GM10248 (cell line): ENCODE results near the gene IL18BP.

Source experiments
- CTCF ChIA-PET: fragments of 300-600 bp; sonication (Branson Sonifier 250); formaldehyde crosslinking; extraction: SDS; loops from one replicate; lab custom pipeline; 2021; ENCODE audit warnings: antibody characterized with exemption; lab: Yijun Ruan, JAX
- POLR2A ChIA-PET: fragments of 350-650 bp; sonication (Branson Sonifier 250); formaldehyde crosslinking; extraction: SDS; loops from one replicate; lab custom pipeline; 2020; ENCODE audit warnings: antibody characterized with exemption; lab: Yijun Ruan, JAX
- DNase-seq: peaks from one replicate; pipeline ENCODE4 v3.0.0; 2012; ENCODE audit errors: extremely low spot score
- TF ChIP-seq, protein P1 (sequence below): IDR thresholded peaks from 2 replicates; pipeline ENCODE4 v1.5.1; 2012; ENCODE audit warnings: mild to moderate bottlenecking, low read depth; ENCODE audit errors: extremely low read depth, missing control alignments, control extremely low read depth

IL18BP gene

DNA sequence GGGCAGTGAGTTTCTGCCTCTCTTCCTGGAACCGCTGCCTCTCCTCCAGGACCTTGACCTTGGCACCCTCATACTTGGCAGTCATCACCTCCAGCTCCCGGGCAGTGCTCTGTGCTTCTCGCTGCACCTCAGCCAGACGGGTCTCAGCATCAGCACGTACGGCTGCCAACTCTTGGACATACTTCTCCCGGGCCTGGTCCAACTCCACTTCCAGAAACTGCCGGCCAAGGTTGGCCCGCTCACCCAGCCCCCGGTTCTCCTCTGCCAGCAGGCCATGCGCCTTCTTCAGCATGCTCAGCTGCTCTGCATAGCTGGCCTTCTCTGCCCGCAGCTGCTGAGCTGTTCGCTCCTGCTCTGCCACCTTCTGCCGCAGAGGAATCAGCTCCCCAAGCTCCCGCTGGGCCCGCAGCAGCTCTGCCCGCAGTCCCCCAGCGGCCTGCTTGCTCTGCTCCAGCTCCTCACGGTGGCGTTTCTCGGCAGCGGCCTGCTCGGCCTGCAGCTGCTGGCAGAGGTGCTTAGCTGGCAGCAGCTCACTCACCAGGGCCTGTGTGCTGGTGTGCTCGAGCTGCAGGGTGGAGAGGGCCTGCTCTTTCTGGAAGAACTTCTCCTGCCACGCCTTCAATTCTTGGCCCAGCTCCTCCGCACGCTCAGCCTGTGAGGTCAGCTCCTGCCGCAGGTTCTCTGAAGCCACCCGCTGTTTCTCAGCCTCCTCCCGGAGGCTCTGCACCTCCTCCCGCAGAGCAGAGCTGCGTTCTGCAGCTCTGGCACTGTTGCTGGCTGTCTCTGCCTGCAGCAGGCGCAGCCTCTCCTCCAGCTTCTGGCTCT is 14.4 kb downstream of the IL18BP start:
- TF ChIP-seq, protein P1, sequence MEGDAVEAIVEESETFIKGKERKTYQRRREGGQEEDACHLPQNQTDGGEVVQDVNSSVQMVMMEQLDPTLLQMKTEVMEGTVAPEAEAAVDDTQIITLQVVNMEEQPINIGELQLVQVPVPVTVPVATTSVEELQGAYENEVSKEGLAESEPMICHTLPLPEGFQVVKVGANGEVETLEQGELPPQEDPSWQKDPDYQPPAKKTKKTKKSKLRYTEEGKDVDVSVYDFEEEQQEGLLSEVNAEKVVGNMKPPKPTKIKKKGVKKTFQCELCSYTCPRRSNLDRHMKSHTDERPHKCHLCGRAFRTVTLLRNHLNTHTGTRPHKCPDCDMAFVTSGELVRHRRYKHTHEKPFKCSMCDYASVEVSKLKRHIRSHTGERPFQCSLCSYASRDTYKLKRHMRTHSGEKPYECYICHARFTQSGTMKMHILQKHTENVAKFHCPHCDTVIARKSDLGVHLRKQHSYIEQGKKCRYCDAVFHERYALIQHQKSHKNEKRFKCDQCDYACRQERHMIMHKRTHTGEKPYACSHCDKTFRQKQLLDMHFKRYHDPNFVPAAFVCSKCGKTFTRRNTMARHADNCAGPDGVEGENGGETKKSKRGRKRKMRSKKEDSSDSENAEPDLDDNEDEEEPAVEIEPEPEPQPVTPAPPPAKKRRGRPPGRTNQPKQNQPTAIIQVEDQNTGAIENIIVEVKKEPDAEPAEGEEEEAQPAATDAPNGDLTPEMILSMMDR = no peak
- no peak for DNase-seq
- POLR2A ChIA-PET = no interaction called here
- CTCF ChIA-PET = interaction anchor here (0.8 to 9.8 kb wide), 12 partner anchors 8 to 130 kb away, joined by 3 to 101 read pairs (median 4); partner anchors contain the start of gene IL18BP

DNA sequence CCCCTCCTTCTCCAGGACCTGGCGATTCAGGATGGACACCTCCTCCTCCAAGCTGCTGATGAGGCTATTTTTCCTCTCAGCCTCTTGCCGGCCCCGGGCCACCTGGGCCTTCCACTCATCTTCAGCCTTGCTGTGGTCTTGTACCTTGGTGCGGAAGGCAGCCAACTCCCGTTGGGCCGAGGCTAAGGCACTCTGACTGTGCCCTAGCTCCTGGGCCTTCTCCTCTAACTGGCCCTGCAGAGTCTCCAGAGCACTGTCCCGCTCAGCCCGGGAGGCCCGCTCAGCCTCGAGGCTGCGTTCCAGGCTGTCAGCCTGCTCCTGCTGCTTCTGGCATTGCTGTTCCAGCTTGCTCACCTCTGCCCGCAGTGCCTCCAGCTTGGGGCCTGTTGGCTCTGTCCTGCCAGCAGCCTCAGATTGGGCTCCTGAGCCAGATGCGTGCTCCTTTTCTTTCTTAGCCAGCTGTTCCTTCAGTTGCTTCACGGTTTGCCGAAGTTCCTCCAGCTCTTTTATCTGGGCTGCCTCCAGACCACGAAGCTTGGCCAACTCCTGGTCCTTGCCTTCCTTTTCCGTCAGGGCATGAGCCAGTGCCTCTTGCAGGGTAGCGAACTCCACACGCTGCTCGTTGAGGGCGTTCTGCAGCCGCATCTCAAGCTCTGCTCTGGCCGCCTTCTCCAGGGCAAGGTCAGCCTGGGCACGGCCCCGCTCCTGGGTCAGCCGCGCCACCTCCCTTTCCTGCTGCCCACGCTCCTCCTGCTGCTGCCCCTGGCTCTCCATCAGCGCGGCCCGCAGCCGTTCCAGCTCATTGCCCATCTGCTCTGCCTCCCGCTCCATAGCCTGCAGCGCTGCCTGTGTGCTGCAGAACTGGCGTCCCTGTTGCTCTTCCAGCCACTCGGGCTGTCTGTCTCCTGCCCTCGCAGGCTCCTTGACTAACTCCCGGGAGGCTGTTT is 15.3 kb downstream of the IL18BP start:
- POLR2A ChIA-PET = interaction anchor here (2.1 kb wide), 1 partner anchor 8 kb away, joined by 6 read pairs; no protein-coding TSS in a partner anchor
- no peak for DNase-seq
- TF ChIP-seq, protein P1 = no peak
- CTCF ChIA-PET = interaction anchor here (1.0 to 9.8 kb wide), 19 partner anchors 8 to 130 kb away, joined by 3 to 101 read pairs (median 6); partner anchors contain the start of gene IL18BP

DNA sequence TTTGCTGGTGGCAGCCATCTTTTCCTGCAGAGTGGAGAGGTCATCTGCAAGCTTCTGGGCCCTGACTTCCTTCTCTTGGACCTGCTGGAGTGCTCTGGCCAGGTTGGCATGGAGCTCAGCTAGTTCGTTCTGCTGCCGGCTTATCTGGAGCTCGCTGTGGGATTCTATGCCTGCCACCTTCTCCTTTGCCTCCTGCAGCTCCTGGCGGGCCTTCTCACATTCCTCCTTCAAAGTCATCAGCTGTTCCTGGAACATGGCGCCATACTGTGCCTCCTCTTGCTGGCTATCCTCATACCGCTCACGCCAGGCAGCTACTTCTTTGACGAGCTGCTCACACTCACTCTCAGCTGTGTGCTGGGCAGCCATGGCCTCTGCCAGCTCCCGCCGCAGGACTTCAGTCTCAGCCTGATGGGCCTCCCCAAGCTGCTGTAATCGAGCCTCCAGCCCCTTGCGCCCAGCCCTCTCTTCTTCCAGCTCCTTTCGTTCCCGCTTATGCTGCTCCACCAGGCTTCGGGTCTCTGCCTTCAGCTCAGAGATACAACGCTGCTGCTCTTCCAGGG is 16.1 kb downstream of the IL18BP start:
- POLR2A ChIA-PET = interaction anchor here (2.1 kb wide), 1 partner anchor 9 kb away, joined by 6 read pairs; no protein-coding TSS in a partner anchor

DNA sequence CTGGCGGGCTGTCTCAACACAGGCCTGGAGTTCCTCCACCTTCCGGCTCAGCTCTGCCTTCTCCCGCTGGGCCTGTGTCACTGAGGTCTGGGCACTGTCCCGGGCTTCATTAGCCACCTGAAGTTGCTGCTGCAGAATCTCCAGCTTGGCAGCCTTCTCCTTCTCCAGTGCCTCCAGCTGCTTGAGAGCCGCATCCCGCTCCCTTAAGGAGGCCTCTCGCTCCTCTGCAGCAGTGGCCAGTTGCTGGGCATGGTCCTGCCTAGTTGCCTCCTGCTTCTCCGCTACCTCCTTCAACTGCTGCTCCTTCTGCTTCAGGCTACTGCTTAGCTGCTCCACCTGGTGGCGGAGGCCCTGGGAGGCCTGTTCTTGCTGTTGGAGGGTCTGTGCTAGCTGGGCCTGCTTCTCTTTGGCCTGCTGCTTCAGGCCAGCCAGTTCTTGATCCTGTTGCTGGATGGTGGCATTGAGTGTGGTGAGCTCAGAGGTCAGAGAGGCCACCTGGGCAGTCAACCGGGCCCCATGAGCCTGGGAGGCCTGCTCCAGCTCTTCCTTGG is 16.9 kb downstream of the IL18BP start:
- POLR2A ChIA-PET = interaction anchor here (0.8 to 2.1 kb wide), 3 partner anchors 10 to 38 kb away, joined by 3 to 6 read pairs (median 3); no protein-coding TSS in a partner anchor
- DNase-seq = no peak

More for the DNA sequence above, 16.1 kb downstream of the IL18BP start:
- DNase-seq = no peak
- TF ChIP-seq, protein P1 = no peak
- CTCF ChIA-PET = interaction anchor here (0.7 to 9.8 kb wide), 24 partner anchors 10 to 215 kb away, joined by 3 to 101 read pairs (median 6); partner anchors contain the start of gene IL18BP

DNA sequence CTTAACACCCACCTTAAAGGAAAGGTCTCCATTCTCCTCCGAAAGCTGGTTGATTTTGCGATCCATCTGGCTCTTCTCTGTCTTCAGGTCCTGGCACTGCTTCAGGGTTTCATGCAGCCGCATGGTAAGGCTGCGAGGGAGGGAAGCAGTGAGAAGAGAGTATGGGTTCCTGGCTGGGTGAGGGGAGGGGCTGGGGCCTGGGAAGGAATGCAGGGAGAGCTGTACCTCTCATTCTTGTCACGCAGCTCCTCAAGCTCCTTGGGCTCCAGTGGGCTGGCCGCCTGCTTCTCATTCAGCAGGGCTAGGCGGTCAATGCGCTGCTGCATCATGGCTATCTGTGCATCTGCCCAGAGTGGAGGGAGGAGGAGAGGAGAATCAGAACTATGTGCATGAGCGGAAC is 19.5 kb downstream of the IL18BP start:
- CTCF ChIA-PET = interaction anchor here (0.7 to 9.8 kb wide), 6 partner anchors 7 to 413 kb away, joined by 3 to 101 read pairs (median 28); no protein-coding TSS in a partner anchor
- DNase-seq = no peak

More for the DNA sequence above, 16.9 kb downstream of the IL18BP start:
- CTCF ChIA-PET = interaction anchor here (0.7 to 9.8 kb wide), 29 partner anchors 9 to 215 kb away, joined by 3 to 101 read pairs (median 4); partner anchors contain the start of gene IL18BP
- TF ChIP-seq, protein P1 = peak; percentile 71

More for the DNA sequence above, 19.5 kb downstream of the IL18BP start:
- POLR2A ChIA-PET = no interaction called here
- TF ChIP-seq, protein P1 = no peak
